Measurements from ENCODE around the gene UCP2.
A peak's percentile ranks its signal among the peaks of the same experiment; 100 is the strongest.

Gene UCP2, protein sequence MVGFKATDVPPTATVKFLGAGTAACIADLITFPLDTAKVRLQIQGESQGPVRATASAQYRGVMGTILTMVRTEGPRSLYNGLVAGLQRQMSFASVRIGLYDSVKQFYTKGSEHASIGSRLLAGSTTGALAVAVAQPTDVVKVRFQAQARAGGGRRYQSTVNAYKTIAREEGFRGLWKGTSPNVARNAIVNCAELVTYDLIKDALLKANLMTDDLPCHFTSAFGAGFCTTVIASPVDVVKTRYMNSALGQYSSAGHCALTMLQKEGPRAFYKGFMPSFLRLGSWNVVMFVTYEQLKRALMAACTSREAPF
- 19.4 to 36.0 reads per million in 2 donors for total RNA-seq

DNA sequence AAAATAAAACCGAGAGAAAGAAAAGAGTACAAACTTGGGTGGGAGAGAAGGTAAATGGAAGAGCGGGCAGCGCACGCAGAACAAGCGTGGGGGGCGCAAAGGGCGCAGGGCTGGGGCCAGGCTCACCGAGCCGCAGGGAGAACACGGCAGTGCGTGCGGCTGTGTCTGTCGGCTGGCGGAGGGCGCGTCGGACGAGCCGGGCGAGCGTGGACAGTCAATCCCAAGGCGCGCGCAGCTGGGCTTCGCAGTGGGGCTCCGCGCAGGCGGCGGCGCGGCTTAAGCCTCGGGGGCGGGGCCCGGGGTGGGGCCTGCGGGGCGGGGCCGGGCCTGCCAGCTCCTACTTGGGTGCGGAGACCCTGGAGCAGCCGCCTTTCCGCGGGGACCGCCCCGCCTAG lies at the start of gene UCP2:
Gene UCP2 (minus strand): TSS at position 249 of the 395 bp plus-strand sequence. CDS start 4,465 bp downstream, outside the sequence.
- peak; percentile 74 for DNase-seq

DNA sequence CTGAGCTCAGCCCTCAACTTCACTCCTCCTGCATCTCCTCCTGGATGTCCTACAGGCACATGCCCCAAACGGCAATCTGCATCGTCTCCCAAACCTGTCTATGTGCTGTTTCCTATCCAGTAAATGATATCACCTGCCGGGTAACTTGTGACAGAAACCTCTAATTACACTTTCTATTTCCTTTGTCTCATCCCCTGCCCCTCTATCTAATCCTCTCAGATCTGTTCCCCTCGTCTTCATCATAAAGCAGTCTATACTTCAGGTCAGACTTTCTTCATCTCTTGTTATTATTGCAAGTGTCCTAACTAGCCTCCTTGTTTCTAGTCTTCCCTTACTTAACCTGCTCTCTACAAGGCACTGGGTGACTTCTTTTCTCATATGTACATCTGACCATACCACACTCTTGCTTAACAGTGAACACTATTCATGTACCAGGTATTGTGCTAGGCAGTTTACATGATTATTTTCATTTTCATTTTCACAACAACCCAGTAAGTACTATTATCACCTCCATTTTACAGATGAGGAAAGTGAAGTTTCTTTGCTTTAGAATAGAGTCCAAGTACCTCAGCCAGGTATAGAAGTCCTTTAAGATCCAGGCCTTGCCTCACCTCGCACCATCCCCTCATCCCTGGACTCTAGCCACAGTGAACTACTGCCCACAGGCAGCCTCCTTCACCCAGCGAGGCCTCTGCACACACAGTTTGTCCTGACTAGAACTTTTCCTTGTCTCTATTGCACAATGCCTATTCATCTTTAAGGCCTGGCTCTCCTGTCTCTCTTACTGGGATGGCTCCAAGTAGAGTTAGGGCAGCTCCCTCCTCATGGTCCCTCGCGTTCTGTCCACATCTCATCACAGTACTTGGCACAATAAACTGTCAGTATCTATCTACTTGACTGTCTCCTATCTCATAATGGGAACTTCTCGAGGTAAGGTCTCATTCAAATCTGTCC lies 48.4 kb upstream of the UCP2 start:
- no peak for DNase-seq

DNA sequence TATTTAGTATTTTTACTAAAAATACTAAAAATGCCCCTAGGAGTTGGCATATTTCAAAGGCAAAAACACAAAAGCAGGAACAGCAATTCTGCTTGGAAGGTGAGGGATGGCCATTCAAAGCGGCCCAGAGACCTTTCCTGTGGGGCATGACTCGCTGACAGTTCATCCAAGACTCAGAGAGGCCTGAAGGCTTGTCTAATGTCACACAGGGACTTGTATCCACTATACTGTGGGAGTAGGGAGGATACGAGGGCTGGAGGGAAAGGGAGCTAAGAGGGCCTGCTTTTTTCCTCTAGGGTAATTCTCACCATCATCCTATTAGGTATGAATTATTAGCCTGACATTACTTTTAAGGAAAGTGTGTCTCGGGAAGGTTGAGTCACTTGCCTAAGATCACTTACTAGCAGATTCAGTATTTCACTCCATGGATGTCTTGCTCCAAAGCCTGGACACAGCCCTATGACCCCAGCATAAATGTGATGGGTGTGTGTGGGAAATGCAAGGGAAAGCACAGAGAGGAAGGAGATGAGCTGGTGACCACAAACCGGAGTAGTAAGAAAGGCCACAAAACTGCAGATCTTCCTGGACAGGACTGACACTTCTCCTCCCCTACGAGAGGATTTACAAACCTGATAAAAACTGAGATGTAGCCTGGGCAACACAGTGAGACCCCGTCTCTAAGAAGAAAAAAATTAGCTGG lies 43.0 kb upstream of the UCP2 start:
- DNase-seq = no peak

DNA sequence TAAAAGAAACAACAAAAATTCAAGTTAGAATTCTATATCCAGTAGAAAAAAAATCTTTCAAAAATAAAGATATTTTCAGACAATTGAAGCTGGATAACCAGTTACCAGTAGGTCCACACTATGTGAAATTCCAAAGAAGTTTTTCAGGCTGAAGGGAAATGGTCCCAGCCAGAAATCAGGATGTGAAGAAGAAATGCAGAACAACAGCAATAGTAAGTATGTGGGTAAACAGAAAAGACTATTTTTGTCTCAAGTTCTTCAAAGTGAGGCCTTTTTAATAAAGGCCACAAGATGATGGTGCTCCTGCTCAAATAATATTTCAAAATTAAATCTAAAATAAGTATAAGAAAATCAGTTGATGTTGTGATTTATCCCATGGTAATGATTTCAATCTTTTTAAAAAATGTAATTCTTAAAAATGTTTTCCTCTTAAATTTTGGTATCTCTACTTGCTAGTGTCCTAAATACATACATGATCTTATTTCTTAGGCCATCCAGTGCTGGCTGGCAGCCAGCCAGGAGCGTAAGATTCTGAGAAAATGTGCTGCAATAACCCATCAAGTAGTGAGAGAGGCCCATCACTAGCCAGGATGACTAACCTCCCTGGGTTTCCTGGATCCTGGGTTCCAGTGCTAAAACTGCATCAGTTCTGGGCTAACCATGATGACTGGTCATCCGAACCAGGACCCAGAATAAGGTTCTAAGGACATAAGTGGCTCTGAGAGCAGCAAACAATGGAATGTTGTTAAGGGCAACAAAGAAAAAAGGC lies 41.8 kb upstream of the UCP2 start:
- DNase-seq = no peak

DNA sequence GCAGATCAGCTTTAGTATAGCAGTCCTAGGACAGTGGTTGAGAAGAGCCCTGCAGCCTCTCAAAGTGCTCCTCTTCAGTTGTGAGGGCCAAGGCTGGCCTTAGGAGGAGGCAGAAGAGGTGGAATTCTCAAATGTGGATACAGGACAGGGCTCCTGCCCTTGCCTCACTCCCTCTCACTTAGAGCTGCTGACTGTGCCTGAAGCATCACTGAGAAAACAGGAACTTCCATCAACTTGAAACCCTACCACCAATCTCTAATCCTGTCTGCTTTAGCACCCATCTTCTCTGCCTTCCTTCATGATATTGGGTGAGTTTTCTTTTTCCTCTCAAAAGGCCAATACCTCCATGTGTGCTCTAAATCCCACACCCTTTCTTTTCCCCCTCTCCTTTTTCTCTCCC lies 40.6 kb upstream of the UCP2 start:
- no peak for DNase-seq

DNA sequence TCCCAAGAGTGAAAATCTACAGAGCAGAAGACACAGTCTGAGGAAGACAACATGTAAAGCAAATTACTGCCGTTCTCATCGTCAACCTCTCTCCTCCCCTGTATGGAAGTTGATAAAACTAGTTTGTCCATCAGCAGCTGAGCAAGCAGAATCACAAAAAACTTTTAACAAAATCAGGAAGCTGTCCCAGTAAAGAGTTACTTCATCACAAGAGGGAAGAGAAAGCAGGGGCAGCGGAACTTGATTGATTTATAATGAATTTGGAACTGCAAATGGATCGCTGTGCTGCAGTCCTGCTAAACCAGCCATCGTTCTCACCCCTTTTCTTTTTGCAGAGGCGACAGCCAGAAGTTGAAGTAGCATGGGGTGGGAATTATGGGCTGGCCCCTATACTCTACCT lies 39.9 kb upstream of the UCP2 start:
- no peak for DNase-seq

DNA sequence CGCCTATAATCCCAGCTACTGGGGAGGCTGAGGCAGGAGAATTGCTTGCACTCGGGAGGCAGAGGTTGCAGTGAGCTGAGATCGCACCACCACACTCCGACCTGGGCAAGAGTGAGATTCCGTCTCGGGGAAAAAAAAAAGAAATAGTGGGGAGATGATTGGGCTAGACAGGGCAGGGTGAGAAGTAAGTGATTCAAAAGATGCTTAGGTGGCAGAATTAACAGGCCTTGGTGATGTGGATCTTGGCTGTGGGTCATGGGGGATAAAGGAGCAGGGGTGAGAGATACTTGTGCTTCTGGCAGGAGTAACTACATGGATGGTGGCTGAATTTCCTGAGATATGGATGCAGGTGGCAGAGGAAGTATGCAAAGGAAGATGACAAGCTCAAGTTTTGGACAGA lies 39.4 kb upstream of the UCP2 start:
- no peak for DNase-seq

DNA sequence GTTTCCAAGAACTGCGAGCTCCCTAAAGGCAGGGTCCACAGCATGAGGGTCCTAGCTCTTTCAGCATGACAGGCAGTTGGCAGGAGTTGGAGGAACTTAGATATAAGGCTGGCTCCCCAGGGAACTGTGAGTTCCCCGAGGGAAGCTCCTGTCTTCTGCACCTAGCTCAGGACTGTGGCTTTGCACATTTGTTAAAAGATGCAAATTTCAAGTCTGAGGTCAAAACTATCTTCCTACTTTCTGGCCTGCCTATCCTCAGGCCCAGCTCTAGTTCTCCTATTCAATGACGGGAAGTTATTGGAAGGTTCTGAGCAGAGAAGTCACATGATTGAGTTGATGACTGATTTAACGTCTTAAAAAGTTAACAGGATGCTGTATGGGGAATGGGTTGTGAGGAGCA lies 37.9 kb upstream of the UCP2 start:
- DNase-seq = no peak

DNA sequence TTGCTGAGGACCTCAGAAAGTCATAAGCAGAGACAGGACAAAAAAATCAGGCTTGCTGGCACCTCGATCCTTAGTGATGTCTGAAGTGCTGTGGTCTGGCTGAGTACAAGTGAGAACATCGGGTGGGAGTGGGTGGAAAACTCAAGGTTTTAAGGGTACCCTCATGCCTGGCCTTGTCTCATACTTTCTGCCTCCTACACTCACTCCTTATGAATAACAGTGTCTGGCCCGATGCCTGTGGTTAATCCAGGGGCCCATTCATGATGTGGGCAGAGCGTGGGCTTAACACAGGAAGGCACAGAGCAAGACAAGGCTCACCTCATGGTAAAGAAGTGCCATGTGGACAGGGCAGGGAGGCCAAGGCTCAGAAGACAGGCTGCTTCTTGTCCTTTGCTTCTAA lies 37.2 kb upstream of the UCP2 start:
- no peak for DNase-seq

DNA sequence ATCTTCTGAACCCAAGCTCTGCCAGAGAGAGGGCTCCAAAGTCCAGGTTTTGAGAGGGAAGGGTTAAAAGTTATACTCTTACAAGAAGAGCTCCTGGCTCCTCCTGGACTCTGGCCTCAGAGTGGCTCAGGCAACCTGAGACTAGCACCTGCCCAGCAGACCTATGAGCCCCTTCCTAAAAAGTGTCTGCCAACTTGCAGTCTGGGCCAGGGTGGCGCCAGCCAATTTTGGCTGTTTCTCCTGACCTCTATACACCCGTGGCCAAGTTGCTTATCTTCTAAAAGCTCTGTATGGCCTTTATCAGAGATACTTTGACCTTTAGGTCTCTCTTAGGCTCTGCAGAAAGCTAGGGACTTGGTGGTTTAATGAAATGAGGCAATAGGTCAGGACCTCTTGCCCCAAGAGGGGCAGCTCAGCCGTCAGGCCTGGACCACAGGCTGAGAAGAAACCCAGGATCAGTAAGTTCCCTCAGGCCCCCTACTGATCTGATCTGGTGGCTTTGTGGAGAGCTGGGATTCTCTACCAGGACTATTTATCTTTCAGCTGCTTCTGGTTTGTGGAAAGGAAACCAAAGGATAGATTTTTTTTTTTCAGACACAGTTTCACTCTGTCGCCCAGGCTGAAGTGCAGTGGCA lies 36.6 kb upstream of the UCP2 start:
- no peak for DNase-seq

DNA sequence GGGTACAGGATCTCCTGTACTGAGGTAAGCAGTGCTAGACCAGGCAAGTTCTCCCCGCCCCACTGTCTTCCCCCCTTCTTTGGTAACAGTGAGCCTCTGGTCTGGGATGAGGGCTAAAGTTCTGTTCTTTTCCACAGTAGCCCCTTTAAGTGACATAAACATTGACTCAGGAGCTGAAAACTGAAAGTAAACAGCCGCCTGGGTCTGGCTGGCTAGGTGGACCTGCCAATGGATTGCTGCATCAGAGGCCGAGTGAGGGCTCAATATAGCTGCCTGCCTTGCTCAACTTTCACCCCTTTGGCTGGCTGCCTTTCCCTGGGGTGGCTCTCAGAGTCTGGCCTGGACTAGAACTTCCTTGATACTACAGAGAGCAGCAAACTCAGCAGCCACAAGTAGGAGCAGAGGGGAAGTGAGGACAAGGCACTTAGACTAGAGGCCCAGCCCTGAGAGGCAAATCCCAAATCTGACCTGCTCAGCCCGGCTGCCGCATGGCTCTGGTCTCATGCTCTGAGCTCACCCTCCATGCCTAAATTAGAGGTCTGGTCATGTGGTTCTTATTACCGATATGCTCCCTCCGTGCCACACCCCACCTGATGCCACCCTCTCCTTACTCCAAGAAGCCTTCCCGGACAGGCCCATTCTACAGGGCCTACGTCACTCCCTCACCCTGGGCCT lies 35.8 kb upstream of the UCP2 start:
- no peak for DNase-seq

DNA sequence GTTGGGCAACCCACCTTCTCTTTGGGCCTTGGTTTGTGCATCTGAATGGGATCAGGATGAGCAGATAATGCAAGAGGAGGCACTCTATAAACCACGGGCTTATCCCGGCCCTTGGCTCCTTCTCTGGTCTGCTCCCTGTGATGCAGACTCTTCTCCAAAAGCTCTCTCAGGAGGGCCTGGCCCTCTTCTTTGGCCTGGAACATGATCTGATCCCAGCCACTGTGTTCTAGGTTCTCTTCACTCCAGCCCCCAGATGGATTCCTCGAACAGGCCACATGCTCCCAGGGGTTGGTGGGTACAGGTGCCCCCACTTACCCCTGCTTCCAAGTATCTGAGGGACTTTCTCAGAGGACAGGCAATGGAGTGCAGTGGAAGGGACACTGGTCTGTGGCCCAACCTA lies 35.0 kb upstream of the UCP2 start:
- no peak for DNase-seq

DNA sequence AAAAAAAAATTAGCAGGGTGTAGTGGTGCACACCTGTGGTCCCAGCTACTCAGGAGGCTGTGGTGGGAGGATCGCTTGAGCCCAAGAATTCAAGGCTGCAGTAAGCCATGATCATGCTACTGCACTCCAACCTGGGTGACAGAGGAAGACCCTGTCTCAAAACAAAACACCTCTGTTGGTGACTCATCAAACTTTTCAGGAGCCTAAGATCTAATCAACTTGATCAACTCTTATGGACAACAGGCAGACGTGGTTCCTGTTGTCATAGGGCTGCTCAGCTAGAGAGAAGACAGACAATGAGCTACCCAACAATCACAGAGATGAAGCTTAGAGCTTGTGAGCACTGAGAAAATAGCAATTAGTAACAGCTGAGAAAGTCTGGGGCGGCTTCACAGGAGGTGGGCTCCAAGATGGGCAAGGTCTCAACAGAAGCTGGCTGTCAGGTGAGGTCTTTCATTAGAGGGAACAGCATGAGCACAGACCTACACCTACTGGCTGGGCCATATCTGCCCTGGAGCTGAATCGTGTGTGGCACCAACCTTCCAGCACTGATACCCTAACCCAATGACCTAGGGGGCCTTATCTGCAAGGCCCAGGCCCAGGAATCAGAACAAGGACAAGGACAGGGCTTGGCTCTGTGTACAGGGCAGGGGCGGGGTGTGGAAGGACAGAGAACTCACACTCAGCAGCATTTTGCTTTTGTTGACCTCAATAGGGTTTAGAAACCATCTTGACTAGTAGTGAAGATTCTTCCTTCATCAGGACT lies 33.5 kb upstream of the UCP2 start:
- DNase-seq = no peak

DNA sequence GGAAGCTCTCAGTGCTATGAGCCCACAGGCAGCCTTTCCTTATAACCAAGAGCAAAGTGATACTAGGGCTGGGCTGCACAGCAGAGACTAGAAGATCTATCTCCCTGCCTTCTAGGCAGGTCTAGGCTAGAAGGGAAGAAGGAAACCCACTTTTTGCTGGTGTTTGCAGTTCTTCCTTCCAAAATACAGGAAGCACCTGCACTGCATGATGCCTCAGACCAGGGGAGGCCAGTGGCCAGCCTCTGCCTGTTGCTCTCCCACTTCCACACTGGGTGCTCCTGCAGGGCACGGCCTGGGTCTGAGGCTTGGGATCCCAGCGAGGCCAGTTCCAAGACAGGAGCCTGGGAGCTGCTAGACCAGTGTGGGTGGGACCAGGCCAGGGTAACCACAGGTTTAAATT lies 32.2 kb upstream of the UCP2 start:
- no peak for DNase-seq

DNA sequence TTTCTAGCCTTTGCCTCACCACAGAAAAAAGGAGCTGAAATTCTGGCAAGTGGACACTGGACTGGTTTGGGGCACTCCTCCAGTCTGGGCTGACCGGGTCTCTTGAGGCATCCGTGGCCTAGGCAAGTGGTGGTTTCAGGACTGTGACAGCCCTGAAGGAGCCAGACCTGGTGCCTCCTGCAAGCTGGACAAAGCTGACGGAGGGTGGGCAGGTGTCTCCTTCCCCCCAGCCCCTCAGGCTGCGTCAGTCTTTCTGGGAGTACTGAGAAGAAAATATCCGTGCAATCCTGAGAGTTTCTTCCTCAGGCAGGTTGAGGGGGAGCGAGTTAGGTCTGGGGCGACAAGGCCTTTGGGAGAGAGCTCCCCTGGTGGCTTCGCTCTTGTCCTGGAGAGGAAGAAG lies 30.5 kb upstream of the UCP2 start:
- no peak for DNase-seq

DNA sequence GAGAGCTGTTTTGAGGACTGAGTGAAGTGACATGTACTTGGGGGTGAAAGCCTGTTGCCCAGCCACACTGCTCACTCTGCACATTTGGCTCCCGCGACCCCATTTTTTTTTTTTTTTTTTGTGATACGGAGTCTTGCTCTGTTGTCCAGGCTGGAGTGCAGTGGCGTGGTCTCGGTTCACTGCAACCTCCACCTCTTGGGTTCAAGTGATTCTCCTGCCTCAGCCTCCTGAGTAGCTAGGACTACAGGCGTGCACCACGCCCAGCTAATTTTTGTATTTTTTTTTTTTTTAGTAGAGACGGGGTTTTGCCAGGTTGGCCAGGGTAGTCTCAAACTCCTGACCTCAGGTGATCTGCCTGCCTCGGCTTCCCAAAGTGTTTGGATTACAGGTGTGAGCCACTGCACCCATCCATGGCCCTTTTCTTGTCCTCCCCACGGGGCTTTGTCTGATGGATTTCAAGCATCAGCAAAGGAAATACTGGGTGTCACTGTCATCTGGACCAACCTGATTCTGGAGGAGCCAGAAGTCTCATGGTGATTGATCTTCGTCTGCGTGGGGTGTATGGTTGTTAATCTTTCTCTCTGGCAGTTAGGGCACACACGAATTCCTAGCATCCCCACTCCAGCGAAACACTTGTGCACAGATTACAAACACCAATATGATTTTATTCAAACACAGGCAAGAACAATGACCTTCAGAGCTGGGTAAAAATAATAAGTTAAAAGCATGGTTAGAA lies 29.6 kb upstream of the UCP2 start:
- DNase-seq = no peak

DNA sequence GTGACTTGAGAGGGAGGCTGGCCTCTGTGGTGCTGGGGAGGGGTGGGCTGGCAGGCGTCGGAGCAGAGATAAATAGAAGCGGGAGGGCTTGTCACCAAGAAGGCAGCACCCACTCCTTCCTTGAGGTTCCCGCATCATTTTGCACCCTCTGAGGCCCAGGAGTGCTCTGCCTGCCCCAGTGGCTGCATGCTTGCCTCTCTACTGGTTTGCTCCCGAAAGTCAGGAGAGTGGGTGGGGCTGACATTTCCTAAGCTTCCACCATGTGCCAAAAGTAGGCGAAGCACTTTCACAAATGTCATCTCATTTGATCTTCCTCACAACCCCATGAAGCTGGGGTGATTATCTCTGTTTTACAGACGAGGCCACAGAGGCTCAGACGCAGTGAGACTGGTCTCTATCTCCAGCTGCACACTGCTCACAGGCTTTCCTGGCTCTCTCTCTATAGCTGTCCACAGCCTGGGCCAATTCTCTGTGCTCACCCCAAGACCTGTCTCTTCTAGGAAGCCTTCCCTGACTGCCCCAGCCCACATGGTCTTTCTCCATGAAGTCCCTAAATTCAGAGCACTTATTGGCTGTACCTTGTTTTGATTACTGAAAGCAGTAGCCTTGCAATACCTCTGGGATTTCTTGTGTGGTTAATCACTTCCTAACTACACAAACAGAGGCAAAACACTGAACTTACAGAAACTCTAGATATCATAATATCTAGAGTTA lies 28.9 kb upstream of the UCP2 start:
- no peak for DNase-seq

DNA sequence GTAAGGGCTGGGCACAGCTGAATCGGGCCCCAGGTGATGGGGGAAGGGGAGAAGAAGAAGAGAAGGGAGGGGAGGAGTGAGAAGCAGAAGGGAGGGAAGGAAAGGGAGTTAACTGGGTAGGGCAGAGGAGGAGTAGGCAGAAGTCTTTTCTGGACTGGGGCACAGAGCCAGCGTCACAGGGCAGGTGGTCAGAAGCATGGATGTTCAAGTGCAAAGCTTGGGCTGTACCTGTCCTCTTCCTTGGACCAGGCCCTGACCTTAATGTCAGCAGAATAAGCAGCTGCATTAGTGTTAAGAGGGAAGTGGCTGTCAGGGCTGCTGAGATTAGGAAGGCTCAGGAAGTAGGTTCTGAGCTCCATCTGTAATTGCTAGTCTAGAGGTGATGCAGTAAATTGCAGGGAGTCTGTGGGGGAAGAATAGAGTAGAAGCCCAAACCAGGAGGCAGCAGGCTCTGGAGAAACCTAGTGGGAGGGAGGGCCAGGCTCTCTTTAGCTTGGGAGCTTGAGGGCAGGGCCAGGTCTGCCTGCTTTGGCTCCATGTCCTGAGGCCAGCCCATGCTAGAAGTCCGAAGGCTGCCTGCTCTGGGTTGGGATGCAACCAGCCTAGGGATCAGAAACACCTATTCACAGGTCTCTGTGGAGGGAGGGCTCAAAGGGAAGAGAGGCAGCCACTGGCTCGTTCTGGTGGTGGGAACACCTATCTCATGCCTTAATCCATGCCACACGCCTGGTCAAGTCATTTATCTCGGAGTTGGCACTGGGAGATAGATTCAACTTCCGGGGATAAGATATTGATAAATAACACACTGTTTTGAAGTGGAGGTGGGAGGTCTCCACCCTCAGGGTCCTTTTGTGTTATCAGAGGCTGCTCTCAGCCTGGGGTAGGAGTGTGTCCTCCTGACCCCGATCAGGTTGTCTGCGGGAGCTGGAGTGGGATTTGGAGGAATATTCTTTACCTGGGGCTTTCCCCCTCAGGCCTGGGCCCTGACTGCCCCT lies 28.0 kb upstream of the UCP2 start:
- DNase-seq = no peak
